ENCODE data around the gene MBOAT7.
"Not testable (repeated sequence)": the region's sequence is repeated elsewhere in the genome, so short reads cannot be mapped to it uniquely, and the experiment has no call there.

Gene MBOAT7

GRCh38 chr19:54188215-54188871 lies 1.0 kb downstream of the MBOAT7 start:
- peak; percentile 50 for DNase-seq (ENCODE audit: low spot score)

DNA sequence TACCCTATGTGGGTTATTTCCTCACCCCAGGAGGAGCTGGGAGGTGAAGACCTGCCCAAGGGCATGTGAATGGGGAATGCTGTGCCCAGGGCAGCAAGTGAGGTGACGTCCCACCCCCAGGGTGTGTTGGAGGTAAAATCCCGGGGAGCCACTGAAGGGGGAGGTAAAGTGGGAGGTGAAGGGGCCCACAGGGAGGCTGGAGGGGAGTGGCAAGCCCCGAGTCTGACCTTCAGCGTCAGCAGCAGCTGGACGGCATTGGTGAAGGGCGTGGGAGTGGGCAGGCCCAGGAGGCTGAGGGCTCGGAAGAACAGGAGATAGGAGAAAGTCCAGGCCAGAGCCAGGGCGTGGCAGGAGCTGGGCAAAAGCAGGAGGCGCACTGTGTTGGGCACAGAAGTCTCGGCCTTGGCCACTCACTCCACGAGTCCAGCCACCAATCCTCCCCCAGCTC lies 2.4 kb downstream of the MBOAT7 start:
- no peak for DNase-seq (ENCODE audit: low spot score)

GRCh38 chr19:54186351-54186750 lies 3.0 kb downstream of the MBOAT7 start:
- DNase-seq (ENCODE audit: low spot score) = no peak

DNA sequence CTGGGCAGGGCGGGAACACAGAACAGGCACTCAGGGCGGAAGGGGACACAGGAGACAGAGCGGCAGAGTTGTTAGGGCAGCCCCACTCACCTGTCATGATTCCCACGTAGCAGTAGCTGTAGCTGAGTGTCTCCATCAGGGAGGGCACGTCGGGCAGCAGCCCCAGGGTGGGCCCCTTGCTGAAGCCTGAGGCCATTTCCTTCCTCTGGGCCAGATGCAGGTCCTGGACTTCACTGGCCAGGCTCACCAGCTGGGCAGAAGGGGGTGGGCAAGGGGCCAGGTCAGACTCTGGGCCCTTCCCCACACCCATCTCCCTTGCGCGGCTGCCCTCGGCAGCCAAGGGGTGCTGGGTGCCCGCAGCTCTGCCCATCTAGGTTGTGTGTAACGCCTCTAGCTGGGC lies 5.9 kb downstream of the MBOAT7 start:
- DNase-seq (ENCODE audit: low spot score) = no peak

DNA sequence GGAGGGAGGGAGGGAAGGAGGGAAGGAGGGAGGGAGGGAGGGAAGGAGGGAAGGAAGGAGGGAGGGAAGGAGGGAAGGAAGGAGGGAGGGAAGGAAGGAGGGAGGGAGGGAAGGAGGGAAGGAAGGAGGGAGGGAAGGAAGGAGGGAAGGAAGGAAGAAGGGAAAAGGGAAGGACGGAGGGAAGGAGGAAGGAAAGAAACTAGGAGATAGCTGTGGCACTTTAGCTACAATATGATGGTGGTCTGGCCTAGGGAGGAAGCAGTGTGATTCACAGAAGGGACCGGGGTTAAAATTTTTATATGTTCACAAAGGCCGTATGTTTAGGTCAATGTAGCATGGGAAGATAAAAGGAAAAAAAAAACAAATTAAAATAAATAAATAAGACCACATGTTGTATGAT lies 7.5 kb downstream of the MBOAT7 start:
- DNase-seq (ENCODE audit: low spot score) = not testable (repeated sequence)

DNA sequence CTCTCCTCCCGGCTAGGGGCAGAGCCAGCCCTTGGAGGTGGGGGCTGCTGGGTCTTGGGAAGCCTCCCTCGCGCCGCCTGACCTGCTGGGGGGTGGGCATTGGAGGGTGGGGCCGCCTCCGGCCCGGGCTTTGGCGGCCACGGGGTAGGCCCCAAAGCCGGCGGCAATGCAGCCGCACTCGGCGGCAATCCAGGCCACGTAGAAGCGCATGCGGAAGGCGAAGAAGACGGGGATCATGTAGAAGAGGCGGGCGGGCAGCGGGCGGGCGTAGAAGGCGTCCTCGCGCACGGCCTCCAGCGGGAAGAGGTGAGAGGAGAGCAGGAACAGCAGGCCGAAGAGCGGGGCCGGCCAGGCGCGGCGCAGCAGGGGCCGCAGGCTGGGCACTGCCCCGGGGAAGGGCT lies 8.7 kb downstream of the MBOAT7 start:
- DNase-seq (ENCODE audit: low spot score) = no peak

DNA sequence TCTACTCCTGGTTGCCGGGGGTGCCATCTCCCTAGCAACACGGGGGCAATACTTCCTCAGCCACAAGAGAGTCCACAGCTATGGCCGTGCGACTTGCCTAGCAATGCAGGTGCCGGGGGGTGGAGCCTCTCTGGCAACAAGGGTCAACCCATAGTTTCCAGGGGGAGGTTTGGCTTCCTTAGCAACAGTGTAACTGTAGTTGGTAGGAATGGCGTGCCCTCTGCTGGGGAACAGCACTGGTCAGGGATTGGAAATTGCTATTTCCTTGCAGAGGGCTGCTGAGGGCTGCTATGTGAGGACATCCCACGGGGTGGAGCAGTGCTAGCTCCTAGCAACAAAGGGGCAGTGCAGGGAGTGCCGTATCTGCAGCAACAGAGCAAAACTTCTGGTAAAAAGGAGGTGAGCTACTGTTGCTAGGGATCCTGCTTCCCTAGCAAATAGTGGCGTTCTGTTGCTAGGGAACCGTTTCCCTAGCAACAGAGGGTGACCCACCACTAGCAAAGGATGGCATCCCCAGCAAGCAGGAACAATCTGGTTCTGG lies 9.4 kb downstream of the MBOAT7 start:
- DNase-seq (ENCODE audit: low spot score) = no peak

GRCh38 chr19:54179262-54179852 lies 10.0 kb downstream of the MBOAT7 start:
- no peak for DNase-seq (ENCODE audit: low spot score)

- DNase-seq (ENCODE audit: low spot score) = no peak
Measured at GRCh38 chr19:54178581-54179261, 10.7 kb downstream of the MBOAT7 start.

DNA sequence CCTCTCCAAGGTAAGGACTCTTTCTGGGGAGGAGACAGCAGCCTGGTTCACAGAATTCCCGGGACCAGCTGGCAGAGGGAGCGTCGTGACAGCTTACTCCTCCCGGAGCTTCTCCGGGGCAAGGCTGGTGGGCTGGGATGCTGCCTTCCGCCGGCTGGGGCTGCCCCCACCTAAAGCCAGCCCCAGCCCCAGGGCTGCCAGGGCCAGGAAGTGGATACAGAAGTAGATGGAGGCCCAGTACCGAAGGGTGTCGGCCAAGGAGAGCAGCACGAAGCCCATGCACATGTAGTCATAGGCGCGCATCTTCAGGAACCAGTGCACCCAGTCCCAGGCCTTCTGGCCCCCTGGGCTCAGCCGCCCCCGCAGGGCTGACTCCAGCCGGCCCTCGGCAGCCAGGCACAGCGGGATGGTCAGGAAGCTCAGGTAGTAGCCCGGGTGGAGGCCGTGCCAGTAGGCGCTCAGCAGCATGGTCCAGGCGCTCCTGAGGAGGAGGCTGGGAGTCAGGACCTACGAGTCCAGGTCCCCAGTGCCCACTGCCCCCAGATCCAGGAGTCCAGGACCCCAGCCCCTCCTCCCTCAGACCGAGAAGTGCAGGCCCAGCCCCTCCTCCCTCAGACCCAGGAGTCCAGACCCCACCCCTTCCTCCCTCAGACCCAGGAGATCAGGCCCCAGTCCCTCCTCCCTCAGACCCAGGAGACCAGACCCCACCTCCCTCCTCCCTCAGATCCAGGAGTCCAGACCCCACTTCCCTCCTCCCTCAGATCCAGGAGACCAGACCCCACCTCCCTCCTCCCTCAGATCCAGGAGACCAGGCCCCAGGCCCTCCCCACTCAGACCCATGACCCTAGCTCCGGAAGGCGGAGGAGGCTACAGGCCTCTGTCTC lies 15.2 kb downstream of the MBOAT7 start:
- no peak for DNase-seq (ENCODE audit: low spot score)

- no peak for DNase-seq (ENCODE audit: low spot score)
Measured at GRCh38 chr19:54173359-54173699, 16.1 kb downstream of the MBOAT7 start.

DNA sequence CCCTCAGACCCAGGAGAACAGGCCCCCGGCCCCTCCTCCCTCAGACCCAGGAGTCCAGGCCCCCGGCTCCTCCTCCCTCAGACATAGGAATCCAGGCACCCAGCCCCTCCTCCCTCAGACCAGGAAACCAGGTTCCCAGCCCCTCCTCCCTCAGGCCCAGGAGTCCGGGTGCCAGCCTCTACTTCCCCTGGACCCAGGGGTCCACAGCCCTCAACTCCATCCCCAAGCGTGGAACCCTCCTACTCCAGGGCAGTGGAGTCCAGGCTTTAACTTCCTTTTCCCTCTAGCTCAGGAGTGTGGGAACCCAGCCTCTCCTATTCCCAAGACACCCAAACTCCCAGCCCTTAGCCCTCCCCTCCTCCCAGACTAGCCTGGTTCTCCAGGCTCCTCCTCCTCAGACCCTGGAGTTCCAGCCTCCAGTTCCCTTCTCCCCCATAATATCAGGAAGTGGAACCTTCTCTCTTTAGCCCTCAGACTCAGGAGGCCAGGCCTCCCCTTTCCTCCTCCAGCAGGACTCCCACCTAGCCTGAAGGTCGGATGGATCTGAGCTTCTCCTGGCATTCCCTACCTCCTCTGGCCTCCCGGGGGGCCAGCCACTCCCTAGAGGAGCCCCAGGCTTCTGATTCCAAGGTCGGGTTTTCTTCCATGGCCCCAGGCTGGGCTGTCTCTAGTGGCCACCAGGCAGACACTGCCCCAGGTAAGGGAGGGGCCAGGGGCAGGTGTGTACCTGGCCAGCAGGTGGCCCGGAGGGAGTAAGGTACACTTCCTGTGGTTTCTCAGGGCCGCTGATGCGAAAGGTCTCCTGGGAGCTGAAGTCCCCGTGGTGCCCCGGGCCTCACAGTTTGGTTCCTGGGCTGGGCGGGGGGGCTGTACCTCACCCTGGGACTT lies 16.7 kb downstream of the MBOAT7 start, which contains the start of gene TMC4:
Gene TMC4 (minus strand): TSS at position 690 of the 888 bp plus-strand sequence. CDS start 43 bp downstream, at position 647.
- no peak for DNase-seq (ENCODE audit: low spot score)

DNA sequence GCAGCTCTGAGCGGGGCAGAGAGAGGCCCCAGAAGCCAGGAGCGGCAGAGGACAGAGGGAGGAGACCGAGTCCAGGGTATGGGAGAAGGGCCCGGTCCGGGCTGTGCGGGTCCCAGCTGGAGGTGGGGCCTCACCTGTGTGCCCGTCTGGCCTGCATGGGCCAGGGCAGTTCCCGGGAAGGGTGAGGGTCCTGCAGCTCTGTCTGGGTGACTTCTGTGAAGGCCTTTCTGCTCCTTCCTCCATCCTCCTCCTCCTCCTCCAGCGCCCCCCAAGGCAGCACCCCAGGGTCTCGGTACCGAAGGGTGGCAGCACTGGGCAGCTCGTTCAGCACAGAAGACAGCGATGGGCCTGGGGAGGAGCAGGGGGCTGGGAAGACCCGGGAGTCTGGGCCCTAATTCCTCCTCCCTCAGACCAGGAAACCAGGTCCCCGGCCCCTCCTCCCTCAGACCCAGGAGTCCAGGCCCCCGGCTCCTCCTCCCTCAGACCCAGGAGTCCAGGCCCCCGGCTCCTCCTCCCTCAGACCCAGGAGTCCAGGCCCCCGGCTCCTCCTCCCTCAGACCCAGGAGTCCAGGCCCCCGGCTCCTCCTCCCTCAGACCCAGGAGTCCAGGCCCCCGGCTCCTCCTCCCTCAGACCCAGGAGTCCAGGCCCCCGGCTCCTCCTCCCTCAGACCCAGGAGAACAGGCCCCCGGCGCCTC lies 17.5 kb downstream of the MBOAT7 start:
- DNase-seq (ENCODE audit: low spot score) = not testable (repeated sequence)

DNA sequence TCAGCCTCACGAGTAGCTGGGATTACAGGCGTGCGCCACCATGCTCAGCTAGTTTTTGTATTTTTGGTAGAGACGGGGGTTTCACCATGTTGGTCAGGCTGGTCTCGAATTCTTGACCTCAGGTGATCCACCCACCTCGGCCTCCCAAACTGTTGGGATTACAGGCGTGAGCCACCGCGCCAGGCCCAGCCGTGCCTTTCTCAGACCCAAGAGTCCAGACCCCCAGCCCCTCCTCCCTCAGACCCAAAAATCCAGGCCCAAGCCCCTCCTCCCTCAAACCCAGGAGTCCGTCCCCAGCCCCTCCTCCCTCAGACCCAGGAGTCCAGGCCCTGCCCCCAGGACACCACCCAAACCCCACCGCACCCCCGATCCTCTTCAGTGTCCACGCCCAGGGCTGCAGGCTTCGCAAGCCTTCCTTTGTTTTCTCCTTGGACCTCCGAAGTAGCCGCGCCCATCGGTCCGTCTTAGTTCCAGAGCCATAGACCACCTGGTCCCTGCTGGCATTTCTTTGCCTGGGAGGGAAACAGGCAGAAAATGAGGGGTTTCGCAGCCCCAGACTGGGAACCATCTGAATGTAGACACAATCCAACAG lies 20.1 kb downstream of the MBOAT7 start:
- DNase-seq (ENCODE audit: low spot score) = no peak

DNA sequence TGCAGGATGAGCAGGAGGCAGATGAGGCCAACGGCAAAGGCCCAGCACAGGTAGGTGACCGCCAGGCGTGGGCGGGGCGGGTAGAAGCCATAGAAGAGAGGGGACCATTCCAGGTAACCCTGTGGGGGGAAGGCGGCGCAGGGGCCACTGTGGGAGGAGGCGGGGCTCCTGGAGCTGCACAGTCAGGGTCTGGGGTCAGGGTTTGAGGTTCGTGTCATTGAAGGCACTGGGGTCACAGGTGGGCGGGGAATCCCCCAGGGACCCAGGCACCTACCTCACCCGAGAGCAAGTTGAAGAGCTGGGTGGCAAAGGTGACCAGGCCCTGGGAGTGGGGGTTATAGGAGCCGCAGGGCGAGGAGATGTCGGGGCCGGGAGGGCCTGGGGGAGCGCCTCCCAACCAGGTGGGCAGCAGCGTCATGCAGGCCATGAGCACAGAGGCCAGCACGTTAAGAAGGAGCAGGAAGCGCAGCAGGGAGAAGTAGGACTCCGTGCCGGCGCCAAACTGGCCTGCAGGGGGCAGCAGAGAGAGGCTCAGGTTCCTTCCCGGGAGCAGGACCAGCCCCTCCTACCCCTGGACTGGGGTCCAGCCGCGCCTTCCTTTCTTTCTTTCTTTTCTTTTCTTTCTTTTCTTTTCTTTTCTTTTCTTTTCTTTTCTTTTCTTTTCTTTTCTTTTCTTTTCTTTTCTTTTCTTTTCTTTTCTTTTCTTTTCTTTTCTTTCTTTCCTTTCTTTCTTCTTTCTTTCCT lies 21.0 kb downstream of the MBOAT7 start:
- peak; percentile 87 for DNase-seq (ENCODE audit: low spot score)

GRCh38 chr19:54165222-54165621 lies 24.2 kb downstream of the MBOAT7 start:
- DNase-seq (ENCODE audit: low spot score) = no peak

- peak; percentile 67 for DNase-seq (ENCODE audit: low spot score)
Measured at GRCh38 chr19:54164369-54165068, 24.9 kb downstream of the MBOAT7 start.

GRCh38 chr19:54162884-54163283 lies 26.5 kb downstream of the MBOAT7 start:
- DNase-seq (ENCODE audit: low spot score) = no peak
